DMS153 treated with DMSO at 0.1 percent for 48 hours (cell line): ENCODE measurements around the gene RNF149.

Experiments used
- DNase-seq: peaks from one replicate; lab custom pipeline; 2025; ENCODE audit not compliant: unreplicated experiment; lab: John Stamatoyannopoulos, UW

The RNF149 gene

DNA sequence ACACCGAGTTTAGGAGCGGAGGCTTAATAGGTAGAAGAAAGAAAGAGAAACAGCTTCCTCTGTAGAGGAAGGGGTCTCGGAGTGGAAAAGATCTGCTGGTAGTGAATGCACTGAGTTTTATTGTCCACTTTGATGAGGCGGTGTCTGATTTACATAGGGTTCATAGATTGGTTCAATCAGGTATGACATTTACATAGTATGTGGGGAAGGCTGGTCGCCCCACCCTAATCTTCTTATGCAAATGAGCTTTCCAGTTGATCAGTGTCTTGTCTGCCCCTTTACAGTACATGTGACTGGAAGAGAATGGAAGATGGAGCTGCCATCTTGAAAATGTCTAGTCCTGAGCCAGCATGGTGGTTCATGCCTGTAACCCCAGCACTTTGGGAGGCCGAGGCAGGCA, 75.7 kb downstream of the RNF149 start:
- no peak for DNase-seq

DNA sequence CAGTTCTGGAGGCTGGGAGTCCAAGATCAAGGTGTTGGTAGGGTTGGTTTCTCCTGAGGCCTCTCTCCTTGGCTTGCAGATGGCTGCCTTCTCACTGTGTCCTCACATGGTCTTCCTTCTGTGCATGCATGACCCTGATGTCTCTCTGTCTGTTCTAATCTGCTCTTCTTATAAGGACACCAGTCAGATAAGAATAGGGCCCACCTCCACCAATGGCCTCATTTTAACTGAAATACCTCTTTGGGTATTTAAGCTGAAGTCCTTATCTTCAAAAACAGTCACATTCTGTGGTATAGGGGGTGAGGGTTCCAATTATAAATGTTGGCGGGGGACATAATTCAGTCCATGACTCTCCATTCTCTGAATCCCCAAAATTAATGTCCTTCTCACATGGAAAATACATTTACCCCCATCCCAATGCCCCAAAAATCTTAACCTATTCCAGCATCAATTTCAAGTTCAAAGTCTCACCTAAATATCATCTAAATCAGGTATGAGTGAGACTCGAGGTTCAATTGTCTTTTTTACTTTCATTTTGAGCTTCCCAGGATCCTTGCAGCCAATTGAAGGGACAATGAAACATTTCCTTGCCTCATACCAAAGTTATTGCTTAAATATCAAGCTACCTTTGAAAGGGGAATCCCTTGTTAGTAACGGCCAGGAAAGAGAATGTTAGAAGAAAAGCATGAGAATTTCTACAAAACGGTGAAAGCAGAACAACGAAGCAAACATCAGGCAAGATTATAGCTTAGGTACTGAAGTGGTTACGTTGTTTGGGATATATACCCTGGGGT, 76.4 kb downstream of the RNF149 start:
- no peak for DNase-seq

DNA sequence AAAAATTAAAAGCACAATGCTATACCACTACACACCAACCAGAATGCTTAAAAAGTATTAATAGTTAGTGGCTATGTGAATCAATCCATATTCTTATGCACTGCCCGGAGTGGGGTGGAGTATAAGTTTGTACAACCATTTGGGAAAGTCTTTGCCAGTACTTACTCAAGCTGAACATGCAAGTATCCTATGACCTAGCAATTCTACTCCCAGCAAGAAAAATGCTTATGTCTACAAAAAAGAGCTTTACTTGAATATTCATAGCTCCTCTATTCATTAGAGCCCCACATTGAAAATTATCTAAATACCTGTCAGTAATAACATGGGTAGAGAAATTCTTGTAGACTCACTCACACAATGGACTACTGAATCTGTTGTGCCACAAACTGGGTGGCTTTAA, 77.3 kb downstream of the RNF149 start:
- no peak for DNase-seq

DNA sequence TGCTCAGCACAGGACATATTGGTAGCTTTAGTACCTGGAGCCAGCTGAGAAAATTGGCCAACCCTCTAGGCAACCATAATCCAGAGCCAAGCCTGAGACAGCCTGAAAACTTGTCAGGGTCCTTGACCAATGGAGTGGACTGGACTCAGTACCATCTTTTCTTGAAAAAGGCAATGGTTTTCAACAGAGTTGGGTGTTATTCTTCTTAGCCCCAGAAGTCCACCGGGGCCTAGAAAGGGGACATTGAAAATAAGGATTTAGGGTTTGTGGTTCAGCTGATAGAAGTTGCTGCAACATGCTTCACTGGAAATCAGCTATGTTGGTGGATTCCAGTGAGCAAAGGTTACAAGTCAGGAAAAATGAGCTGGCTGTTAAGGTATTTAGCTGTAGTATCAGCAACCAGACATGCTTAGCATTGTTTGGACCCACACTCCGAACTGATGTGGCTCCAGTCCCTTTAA, 77.9 kb downstream of the RNF149 start:
- no peak for DNase-seq
